Heart left ventricle (tissue), 16 donors: ENCODE results near the gene SEC14L1. TPM values are rescaled to one million over a fixed set of nuclear protein-coding genes. Genes with fewer than 3 reads are reported as not detected.
A peak's percentile ranks its signal among the peaks of the same experiment; 100 is the strongest.

ENCODE experiments used
- ATAC-seq, 4 donors: fragments of 200-7000 bp; cut with Tn5 transposase; one replicate each; pipeline ENCODE4 v1.9.1; 2020 to 2022; ENCODE audit warnings: moderate library complexity in 4 of 4, mild to moderate bottlenecking in 3 of 4, moderate number of reproducible peaks in 1 of 4
- DNase-seq, 5 donors: peaks; one replicate each; pipeline ENCODE4 v3.0.0-alpha.2; 2020
- H3K27ac ChIP-seq, 12 donors: fragments of 200-600 bp; sonication (generic) in 4 of 12; one replicate each; pipeline versions ENCODE4 v1.5.0 to v1.8.0; 2016 to 2022; ENCODE audit warnings: mild to moderate bottlenecking in 2 of 12
- H3K27me3 ChIP-seq, 9 donors: fragments of 200-600 bp; sonication (generic) in 2 of 9; one replicate each; pipeline versions ENCODE4 v1.5.1 to v1.8.0; 2016 to 2022; ENCODE audit warnings: mild to moderate bottlenecking in 3 of 9
- H3K36me3 ChIP-seq, 9 donors: fragments of 200-600 bp; sonication (generic) in 2 of 9; one replicate each; pipeline versions ENCODE4 v1.5.0 to v1.8.0; 2018 to 2022; ENCODE audit warnings: mild to moderate bottlenecking in 2 of 9
- H3K4me1 ChIP-seq, 12 donors: fragments of 200-600 bp; sonication (generic) in 4 of 12; one replicate each; pipeline versions ENCODE4 v1.5.0 to v1.8.0; 2016 to 2022; ENCODE audit warnings: mild to moderate bottlenecking in 3 of 12
- H3K4me3 ChIP-seq, 12 donors: fragments of 200-600 bp; sonication (generic) in 4 of 12; one replicate each; pipeline versions ENCODE4 v1.5.0 to v1.8.0; 2017 to 2022; ENCODE audit warnings: mild to moderate bottlenecking in 9 of 12, moderate library complexity in 4 of 12
- H3K9me3 ChIP-seq, 12 donors: fragments of 200-600 bp; sonication (generic) in 4 of 12; one replicate each; pipeline versions ENCODE4 v1.5.0 to v1.8.0; 2016 to 2022; ENCODE audit warnings: mild to moderate bottlenecking in 1 of 12
- POLR2A ChIP-seq, 2 donors: fragments of 450-650 bp; IDR thresholded peaks; one replicate each; pipeline ENCODE4 v1.6.1; 2017; ENCODE audit warnings: antibody characterized with exemption in 2 of 2, mild to moderate bottlenecking in 2 of 2, moderate library complexity in 2 of 2
- WGBS, 4 donors: extraction: QIAGEN DNeasy Blood & Tissue Kit in 2 of 4; methylation state at CpG; one replicate each; pipeline versions ENCODE4 v1.1.5 to v1.1.7; 2013 to 2018; 5-methylcytosine and 5-hydroxymethylcytosine counted together
- intact Hi-C, 10 donors: fragments of 100-400 bp; cut with DNase I; formaldehyde crosslinking; loops; one replicate each; pipeline versions ENCODE4 v1.11.1 to v1.14.2; 2022
- polyA plus RNA-seq, 2 donors: library from polyadenylated mRNA; stranded (reverse); fragments of 200-250 nt; gene quantifications; one replicate each; pipeline ENCODE4 v1.2.3, GENCODE V29; 2013
- total RNA-seq, 9 donors: library from RNA; depleted of rRNA in 2 of 9; stranded (reverse); fragments of >200 nt in 2 of 9; fragmentation: NEBNext Ultra II Directional in 3 of 9; extraction: Animal tissue kit (Norgen Biotek cat#: 25700) in 3 of 9; gene quantifications; one replicate each; pipeline versions ENCODE4 v1.1.0 to v1.2.4, GENCODE V29; 2016 to 2023
- TF ChIP-seq, protein P1 (sequence below), 12 donors: fragments of 200-600 bp; sonication (generic) in 4 of 12; IDR thresholded peaks; one replicate each; pipeline versions ENCODE4 v1.5.0 to v1.8.0; 2018 to 2022; ENCODE audit warnings: antibody characterized with exemption in 12 of 12, mild to moderate bottlenecking in 5 of 12
- donor health status: ischemic (EF 13 %, LVEDD 7.1; RV severe dilation, severe dysfunction).
- donor health status: healthy with polysubstance abuse.
- donor health status: DM: no; HTN: yes; CAD: no.
- donor health status: DM: no; HTN: no; CAD: no.
- donor health status: ischemic (EF 25% LVEDD 6.9; RV normal size, moderate dysfunction).
- donor health status: ischemic (EF 25% LVEDD 5.7; RV mildly dilated, moderate dysfunction).
- donor health status: healthy.
- donor health status: DM: yes; HTN: yes; CAD: no.
- donor health status: ischemic (EF 35%, LVEDD 5.7; RV mildly dilated, moderate dysfunction).
- donor health status: nonischemic (EF 11% LVEDD 7.7; RV severe dilation, severe dysfunction).
- donor health status: DM: yes; HTN: yes; CAD: no.
- donor health status: PGD.
- donor health status: ischemic (EF 29% LVEDD 5.4; RV normal size, mild dysfunction).
- donor health status: nonischemic (EF 23%, LVEDD 6.1; RV moderate dilation, normal function).

Gene SEC14L1
- total and polyA plus RNA-seq, 11 donors: 26.6 to 116 (median 53.7) TPM

DNA sequence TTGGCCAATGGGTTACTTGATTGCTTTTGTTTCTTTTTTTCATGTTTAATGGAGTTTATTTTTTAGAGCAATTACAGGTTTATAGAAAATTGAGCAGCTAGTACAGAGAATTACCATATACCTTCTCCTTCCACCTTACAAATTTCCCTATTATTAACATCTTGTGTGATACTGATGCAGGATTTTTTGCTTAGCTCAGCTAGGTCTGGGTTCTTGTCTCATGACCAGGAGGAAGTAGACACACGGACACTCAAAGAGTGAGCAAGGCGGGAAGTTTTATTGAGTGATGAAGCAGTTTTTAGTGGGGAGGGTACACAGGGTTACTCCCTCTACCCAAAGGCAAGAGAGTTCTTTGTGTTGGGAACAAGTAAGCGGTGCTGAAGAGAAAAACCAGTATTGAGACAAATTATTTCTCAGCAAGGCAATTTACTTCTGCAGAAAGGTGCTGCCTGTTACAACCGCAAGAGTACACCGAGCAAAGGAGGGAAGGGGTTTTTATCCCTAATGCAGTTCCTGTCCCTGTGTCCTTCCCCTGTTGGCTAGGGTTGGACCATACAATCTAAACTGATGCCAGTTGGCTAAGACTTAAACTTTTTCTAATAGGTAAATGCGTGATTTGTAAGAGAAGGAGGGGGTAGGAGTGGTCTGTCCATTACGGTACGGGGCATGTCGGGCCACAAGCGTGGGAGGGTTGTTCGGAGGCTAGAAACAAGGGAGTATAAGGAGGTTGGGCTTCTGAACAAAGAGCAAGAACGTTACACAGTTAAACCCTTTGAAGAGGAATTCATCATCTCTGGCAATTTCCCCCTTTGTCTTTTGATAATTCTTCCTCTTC, 26.9 kb downstream of the SEC14L1 start:
- no peak for ATAC-seq
- Histone ChIP-seq H3K4me3 (no peak overlapping the region), H3K27ac (no peak overlapping the region), H3K9me3 (peaks cover 0 to 21% (median 12%) of the 10 kb centered on the region in 12 donors), H3K27me3 (no peaks in the 10 kb centered on the region), H3K4me1 (peaks cover 15 to 80% (median 52%) of the 10 kb centered on the region in 12 donors), H3K36me3 (peaks cover 0 to 21% (median 0%) of the 10 kb centered on the region in 9 donors)
- intact Hi-C loops: loop anchor here in 1 of 10 donors (5.0 kb wide), 1 partner anchor 40 kb away; no protein-coding TSS in a partner anchor
- 87 to 95% (median 91%) methylated on average over 12 of the region's 12 CpGs for WGBS, 4 donors
- no peak for TF ChIP-seq POLR2A (IDR thresholded peaks at IDR 0.05)
- TF ChIP-seq, protein P1, sequence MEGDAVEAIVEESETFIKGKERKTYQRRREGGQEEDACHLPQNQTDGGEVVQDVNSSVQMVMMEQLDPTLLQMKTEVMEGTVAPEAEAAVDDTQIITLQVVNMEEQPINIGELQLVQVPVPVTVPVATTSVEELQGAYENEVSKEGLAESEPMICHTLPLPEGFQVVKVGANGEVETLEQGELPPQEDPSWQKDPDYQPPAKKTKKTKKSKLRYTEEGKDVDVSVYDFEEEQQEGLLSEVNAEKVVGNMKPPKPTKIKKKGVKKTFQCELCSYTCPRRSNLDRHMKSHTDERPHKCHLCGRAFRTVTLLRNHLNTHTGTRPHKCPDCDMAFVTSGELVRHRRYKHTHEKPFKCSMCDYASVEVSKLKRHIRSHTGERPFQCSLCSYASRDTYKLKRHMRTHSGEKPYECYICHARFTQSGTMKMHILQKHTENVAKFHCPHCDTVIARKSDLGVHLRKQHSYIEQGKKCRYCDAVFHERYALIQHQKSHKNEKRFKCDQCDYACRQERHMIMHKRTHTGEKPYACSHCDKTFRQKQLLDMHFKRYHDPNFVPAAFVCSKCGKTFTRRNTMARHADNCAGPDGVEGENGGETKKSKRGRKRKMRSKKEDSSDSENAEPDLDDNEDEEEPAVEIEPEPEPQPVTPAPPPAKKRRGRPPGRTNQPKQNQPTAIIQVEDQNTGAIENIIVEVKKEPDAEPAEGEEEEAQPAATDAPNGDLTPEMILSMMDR (IDR thresholded peaks at IDR 0.05): no peak
- no peak for DNase-seq

DNA sequence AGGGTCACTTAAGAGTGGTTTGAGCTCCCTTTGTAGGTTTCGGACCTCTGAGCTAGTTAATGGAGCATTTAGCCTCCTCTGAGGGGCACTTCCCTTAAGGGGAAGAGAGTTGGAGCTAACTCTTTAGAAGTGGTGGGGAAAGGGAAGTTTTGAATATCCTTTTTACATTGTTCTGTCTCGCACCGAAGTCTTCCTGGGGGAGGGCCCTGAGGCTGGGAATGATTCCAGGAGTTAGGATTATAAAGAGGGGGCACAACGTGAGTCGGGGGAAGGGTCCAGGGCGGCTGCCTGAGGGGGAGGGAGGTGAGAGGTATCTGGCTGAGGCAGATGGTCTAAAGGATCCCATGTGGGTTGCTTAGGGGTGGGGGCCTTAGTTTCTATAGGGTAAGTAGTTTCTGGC, 32.3 kb downstream of the SEC14L1 start:
- H3K27me3 ChIP-seq: no peaks in the 10 kb centered on the region
- WGBS, 4 donors: 54 to 67% (median 63%) methylated on average over 6 of the region's 6 CpGs
- no peak for DNase-seq
- no peak for TF ChIP-seq POLR2A (IDR thresholded peaks at IDR 0.05)
- TF ChIP-seq, protein P1 (IDR thresholded peaks at IDR 0.05): no peak
- H3K36me3 ChIP-seq: peaks cover 0 to 19% (median 4%) of the 10 kb centered on the region in 9 donors
- peaks cover 0 to 67% (median 36%) of the 10 kb centered on the region in 12 donors for H3K4me1 ChIP-seq
- H3K4me3 ChIP-seq: no peak overlapping the region
- ATAC-seq: peak in 2 of 4 donors; percentile 22 to 52
- intact Hi-C loops: no loop called here
- H3K27ac ChIP-seq: peak overlapping the region in 8 of 12 donors; percentile 4 to 57 (median 21)
- H3K9me3 ChIP-seq: peaks cover 0 to 30% (median 21%) of the 10 kb centered on the region in 12 donors

DNA sequence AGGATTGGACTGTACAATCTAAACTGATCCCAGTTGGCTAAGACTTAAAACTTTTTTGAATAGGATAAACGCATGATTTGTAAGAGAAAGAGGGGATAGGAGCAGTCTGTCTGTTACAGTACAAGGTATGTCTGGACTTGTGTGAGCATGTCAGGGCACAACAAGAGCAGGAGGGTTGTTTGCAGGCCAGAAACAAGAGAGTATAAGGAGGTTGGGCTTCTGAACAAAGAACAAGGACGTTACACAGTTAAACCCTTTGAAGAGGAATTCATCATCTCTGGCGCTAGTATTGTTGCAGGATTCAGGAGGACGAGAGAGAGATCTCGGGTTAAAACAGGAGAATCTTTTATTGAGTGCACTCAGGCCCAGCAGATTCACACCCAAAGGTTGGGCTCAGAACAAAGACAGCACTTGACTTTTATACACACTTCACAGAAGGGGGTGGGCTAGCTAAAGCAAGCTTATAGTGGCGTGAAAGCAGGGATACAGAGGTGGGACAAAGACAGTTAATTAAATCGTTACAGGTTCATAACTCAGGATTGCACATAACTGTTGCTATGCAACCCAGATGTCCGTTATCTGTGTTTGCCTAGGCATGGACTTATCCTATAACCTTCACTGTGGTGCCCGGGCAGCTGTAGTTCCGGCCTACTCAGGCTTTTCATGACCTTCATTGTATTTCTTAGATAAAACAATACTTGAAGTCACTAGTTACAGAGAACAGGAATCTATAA, 34.3 kb downstream of the SEC14L1 start:
- no peaks in the 10 kb centered on the region for H3K27me3 ChIP-seq
- no peak overlapping the region for H3K27ac ChIP-seq

More for the DNA sequence above, 34.3 kb downstream of the SEC14L1 start:
- DNase-seq (no peak), ATAC-seq (no peak)
- Histone ChIP-seq H3K9me3 (peaks cover 0 to 25% (median 18%) of the 10 kb centered on the region in 12 donors), H3K36me3 (peaks cover 0 to 15% (median 4%) of the 10 kb centered on the region in 9 donors), H3K4me3 (no peak overlapping the region), H3K4me1 (peaks cover 0 to 68% (median 38%) of the 10 kb centered on the region in 12 donors)
- intact Hi-C loops: no loop called here
- WGBS, 4 donors: 70 to 85% (median 81%) methylated on average over 10 of the region's 10 CpGs
- TF ChIP-seq POLR2A (IDR thresholded peaks at IDR 0.05): no peak
- TF ChIP-seq, protein P1 (IDR thresholded peaks at IDR 0.05): no peak
